ENCODE measurements around the gene CUL3. TPM values are rescaled to one million over a fixed set of nuclear protein-coding genes. Genes with fewer than 3 reads are reported as not detected.
A peak's percentile ranks its signal among the peaks of the same experiment; 100 is the strongest.

The CUL3 gene
- total and polyA plus RNA-seq, 2 experiments from 2014 or later: 66.4 to 79.0 TPM

DNA sequence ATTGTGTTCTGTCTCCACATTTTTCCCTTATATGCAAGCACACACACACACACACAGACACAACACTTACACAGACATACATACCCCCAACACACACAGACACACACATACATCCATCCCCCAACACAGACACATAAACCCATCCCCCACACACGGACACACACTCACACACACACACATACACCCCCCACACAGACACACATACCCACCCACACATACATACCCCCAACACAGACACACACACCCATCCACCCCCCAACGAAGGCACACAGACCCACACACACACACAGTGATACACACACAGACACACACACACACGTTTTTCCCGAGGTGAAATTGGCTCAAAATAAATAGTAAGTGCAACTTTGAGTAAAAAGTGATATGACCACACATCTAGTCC is 41.6 kb upstream of the CUL3 start:
- no peak overlapping the region for H3K4me2 ChIP-seq
- no peaks in the 10 kb centered on the region for H3K27me3 ChIP-seq
- no peak for TF ChIP-seq EZH2phosphoT487 (IDR thresholded peaks at IDR 0.05; ENCODE audit: low read depth, severe bottlenecking, unreplicated experiment)
- TF ChIP-seq, protein P1, sequence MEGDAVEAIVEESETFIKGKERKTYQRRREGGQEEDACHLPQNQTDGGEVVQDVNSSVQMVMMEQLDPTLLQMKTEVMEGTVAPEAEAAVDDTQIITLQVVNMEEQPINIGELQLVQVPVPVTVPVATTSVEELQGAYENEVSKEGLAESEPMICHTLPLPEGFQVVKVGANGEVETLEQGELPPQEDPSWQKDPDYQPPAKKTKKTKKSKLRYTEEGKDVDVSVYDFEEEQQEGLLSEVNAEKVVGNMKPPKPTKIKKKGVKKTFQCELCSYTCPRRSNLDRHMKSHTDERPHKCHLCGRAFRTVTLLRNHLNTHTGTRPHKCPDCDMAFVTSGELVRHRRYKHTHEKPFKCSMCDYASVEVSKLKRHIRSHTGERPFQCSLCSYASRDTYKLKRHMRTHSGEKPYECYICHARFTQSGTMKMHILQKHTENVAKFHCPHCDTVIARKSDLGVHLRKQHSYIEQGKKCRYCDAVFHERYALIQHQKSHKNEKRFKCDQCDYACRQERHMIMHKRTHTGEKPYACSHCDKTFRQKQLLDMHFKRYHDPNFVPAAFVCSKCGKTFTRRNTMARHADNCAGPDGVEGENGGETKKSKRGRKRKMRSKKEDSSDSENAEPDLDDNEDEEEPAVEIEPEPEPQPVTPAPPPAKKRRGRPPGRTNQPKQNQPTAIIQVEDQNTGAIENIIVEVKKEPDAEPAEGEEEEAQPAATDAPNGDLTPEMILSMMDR (IDR thresholded peaks at IDR 0.05; ENCODE audit: poor library complexity): no peak
- no peak for TF ChIP-seq EZH2 (IDR thresholded peaks at IDR 0.05; ENCODE audit: borderline replicate concordance)
- H3K79me2 ChIP-seq: no peaks in the 10 kb centered on the region
- H3K4me3 ChIP-seq: no peak overlapping the region
- H3K27ac ChIP-seq: no peak overlapping the region
- no peaks in the 10 kb centered on the region for H3K9me2 ChIP-seq (replicated peaks; ENCODE audit: insufficient read depth)
- no peak overlapping the region for H2AFZ ChIP-seq
- H3K9me3 ChIP-seq (ENCODE audit: low read depth): no peaks in the 10 kb centered on the region
- 81% methylated on average over 4 of the region's 4 CpGs for WGBS (ENCODE audit: low lambda C conversion rate, missing lambda C conversion rate)
- H3K4me1 ChIP-seq (ENCODE audit: insufficient read depth): no peaks in the 10 kb centered on the region
- no peaks in the 10 kb centered on the region for H4K20me1 ChIP-seq (ENCODE audit: insufficient read depth, poor library complexity, severe bottlenecking)
- H3K36me3 ChIP-seq (replicated peaks; ENCODE audit: insufficient read depth, low read depth): no peaks in the 10 kb centered on the region
- no peak for DNase-seq (ENCODE audit: low spot score)

DNA sequence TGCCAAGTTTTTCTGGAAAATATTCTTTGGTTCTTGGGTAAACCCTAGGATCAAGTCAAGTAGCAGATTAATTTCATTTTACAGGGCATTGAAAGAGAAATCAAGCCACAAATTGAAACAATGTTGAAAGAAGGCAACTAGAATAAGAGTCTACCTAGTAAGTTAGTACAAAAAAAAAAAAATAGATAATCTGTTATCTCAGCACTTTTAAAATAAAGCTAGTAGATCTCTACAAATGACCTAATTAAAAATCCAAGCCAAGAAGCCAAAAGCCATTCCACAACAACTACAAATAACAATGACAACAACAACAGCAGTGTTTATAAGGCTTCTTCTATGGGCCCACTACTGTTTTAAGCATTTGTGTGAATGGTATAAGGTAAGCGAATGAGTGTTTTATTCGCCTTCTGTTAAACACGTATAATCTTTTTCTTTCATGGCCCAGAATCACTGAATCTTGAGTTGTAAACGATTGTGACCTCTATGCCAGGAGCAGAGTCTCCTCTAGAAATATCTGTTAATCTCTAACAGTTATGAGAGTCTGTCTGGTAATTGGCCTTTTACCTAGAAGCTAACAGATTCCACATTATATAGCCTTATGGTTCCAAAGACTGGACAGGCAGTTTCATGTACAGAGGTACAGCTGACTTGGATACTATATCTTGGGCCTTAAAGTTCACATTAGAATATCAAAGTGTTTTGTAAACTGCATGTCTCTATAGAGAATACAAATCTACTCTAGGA is 28.6 kb upstream of the CUL3 start:
- DNase-seq (ENCODE audit: low spot score): no peak
- H4K20me1 ChIP-seq (ENCODE audit: insufficient read depth, poor library complexity, severe bottlenecking): no peaks in the 10 kb centered on the region
- 71% methylated on average over 4 of the region's 4 CpGs for WGBS (ENCODE audit: low lambda C conversion rate, missing lambda C conversion rate)
- H3K9me2 ChIP-seq (replicated peaks; ENCODE audit: insufficient read depth): no peaks in the 10 kb centered on the region
- peaks cover 3% of the 10 kb centered on the region for H3K4me1 ChIP-seq (ENCODE audit: insufficient read depth)
- no peak overlapping the region for H3K27ac ChIP-seq
- H3K27me3 ChIP-seq: no peaks in the 10 kb centered on the region
- no peaks in the 10 kb centered on the region for H3K79me2 ChIP-seq
- no peaks in the 10 kb centered on the region for H3K9me3 ChIP-seq (ENCODE audit: low read depth)
- H3K4me3 ChIP-seq: no peak overlapping the region
- TF ChIP-seq EZH2 (IDR thresholded peaks at IDR 0.05; ENCODE audit: borderline replicate concordance) (no peak), EZH2phosphoT487 (IDR thresholded peaks at IDR 0.05; ENCODE audit: low read depth, severe bottlenecking, unreplicated experiment) (no peak)
- TF ChIP-seq, protein P1 (IDR thresholded peaks at IDR 0.05; ENCODE audit: poor library complexity): no peak
- H3K36me3 ChIP-seq (replicated peaks; ENCODE audit: insufficient read depth, low read depth): no peaks in the 10 kb centered on the region
- H3K4me2 ChIP-seq: no peak overlapping the region
- H2AFZ ChIP-seq: no peak overlapping the region

DNA sequence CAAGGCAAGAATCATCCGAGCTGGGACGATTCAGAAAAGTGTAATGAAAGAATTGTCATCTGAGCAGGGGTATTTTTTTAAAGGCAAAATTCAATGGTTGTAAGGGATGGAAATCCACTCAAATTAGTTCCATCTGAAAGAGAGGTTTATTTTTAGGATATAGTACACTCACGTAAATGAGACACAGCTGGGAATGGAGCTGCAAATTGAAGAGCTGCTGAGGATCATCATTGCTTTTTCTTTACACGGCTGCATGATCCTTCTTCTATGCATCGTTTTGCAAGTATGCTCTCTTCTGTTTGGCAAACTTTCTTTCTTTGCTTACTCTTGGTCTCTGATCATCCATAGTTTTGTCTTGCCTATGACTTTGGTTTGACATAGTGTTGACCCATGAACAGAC is 27.4 kb upstream of the CUL3 start:
- TF ChIP-seq, protein P1 (IDR thresholded peaks at IDR 0.05; ENCODE audit: poor library complexity): no peak
- TF ChIP-seq EZH2 (IDR thresholded peaks at IDR 0.05; ENCODE audit: borderline replicate concordance): no peak
- no peak for TF ChIP-seq EZH2phosphoT487 (IDR thresholded peaks at IDR 0.05; ENCODE audit: low read depth, severe bottlenecking, unreplicated experiment)
- no peaks in the 10 kb centered on the region for H3K79me2 ChIP-seq
- no peaks in the 10 kb centered on the region for H4K20me1 ChIP-seq (ENCODE audit: insufficient read depth, poor library complexity, severe bottlenecking)
- H3K9me3 ChIP-seq (ENCODE audit: low read depth): no peaks in the 10 kb centered on the region
- H3K9me2 ChIP-seq (replicated peaks; ENCODE audit: insufficient read depth): no peaks in the 10 kb centered on the region
- 60% methylated on average over 5 of the region's 5 CpGs for WGBS (ENCODE audit: low lambda C conversion rate, missing lambda C conversion rate)
- no peaks in the 10 kb centered on the region for H3K36me3 ChIP-seq (replicated peaks; ENCODE audit: insufficient read depth, low read depth)
- H3K4me3 ChIP-seq: no peak overlapping the region
- peak overlapping the region; percentile 51 for H3K27ac ChIP-seq
- no peak for DNase-seq (ENCODE audit: low spot score)
- peaks cover 3% of the 10 kb centered on the region for H3K4me1 ChIP-seq (ENCODE audit: insufficient read depth)
- no peak overlapping the region for H2AFZ ChIP-seq
- no peaks in the 10 kb centered on the region for H3K27me3 ChIP-seq
- H3K4me2 ChIP-seq: no peak overlapping the region

Data from hepatocyte (in vitro differentiated cells).